Adipocyte (in vitro differentiated cells): Measurements from ENCODE around the gene SRGAP3.
A peak's percentile ranks its signal among the peaks of the same experiment; 100 is the strongest.
"Not testable (repeated sequence)": the region's sequence is repeated elsewhere in the genome, so short reads cannot be mapped to it uniquely, and the experiment has no call there.

ENCODE experiments used
- DNase-seq: peaks from one replicate; pipeline ENCODE4 v3.0.0-alpha.2; 2015; ENCODE audit warnings: low read depth
- H3K27me3 ChIP-seq: replicated peaks from 2 replicates; pipeline ENCODE4 v1.7.0; 2013; ENCODE audit warnings: mild to moderate bottlenecking, low read length, moderate library complexity; ENCODE audit not compliant: control insufficient read depth, insufficient read depth
- H3K36me3 ChIP-seq: 2 replicates; pipeline ENCODE4 v1.7.0; 2013; ENCODE audit warnings: low read length, mild to moderate bottlenecking, moderate library complexity; ENCODE audit not compliant: control insufficient read depth, insufficient read depth, severe bottlenecking
- H3K4me1 ChIP-seq: 2 replicates; pipeline ENCODE4 v1.7.0; 2013; ENCODE audit warnings: mild to moderate bottlenecking, low read length, moderate library complexity; ENCODE audit not compliant: control insufficient read depth, insufficient read depth
- H3K4me3 ChIP-seq: 2 replicates; pipeline ENCODE4 v1.7.0; 2013; ENCODE audit warnings: mild to moderate bottlenecking, low read length, moderate library complexity
- H3K9ac ChIP-seq: 2 replicates; pipeline ENCODE4 v1.7.0; 2013; ENCODE audit warnings: mild to moderate bottlenecking, low read length, moderate library complexity
- H3K9me3 ChIP-seq: 2 replicates; pipeline ENCODE4 v1.7.0; 2013; ENCODE audit warnings: mild to moderate bottlenecking, low read length, moderate library complexity; ENCODE audit not compliant: control insufficient read depth

Gene SRGAP3

GRCh38 chr3:9249273-9250192, at the start of gene SRGAP3:
SRGAP3 (minus strand) TSS chr3:9249646; CDS start chr3:9248951, 695 bp downstream.
- Histone ChIP-seq H3K9ac (peak within 1 kb of the TSS; percentile 73), H3K4me3 (peak within 1 kb of the TSS; percentile 86), H3K9me3 (no peaks in the 10 kb centered on the region), H3K27me3 (no peaks in the 10 kb centered on the region), H3K36me3 (no peaks in the 10 kb centered on the region), H3K4me1 (peaks cover 18% of the 10 kb centered on the region)
- peak; percentile 90 for DNase-seq

DNA sequence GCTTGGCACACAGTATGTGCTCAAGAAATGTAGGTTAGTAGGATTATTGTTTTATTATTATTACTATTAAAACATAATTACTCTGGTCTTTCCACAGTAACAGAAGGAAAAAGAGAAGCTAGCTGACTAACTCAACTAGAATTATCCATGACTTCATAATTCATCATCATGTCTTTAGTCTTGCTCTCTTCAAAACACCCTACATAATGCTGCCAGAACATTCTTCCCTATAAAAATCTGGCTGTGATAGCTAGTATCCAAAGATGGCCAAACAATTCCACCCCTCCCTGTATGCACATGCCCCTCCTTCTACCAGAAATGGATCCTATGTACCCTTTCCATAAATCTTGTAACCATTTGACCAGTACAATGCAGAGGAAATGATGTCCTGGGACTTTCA, 48.8 kb upstream of the SRGAP3 start:
- DNase-seq = no peak
- Histone ChIP-seq H3K4me3 (no peak overlapping the region), H3K36me3 (no peaks in the 10 kb centered on the region), H3K9ac (no peak overlapping the region), H3K9me3 (no peaks in the 10 kb centered on the region), H3K4me1 (peaks cover 12% of the 10 kb centered on the region), H3K27me3 (no peaks in the 10 kb centered on the region)

DNA sequence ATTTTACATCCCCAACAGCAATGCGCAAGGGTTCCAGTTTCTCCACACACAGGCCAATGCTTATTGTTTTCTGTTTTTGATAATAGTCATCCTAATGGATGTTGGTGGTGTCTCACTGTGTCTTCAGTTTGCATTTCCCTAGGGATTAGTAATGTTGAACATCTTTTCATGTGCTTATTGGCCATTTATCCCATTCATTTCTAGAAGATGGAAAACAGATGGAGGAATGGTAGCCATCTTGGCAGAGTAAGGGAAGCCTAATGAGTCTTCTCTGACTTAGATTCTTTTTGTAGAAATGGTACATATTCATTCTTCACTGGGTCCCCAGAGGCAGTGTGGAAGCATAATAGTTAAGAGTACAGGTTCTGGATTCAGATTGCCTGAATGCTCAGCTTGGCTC, 46.8 kb upstream of the SRGAP3 start:
- Histone ChIP-seq H3K9ac (no peak overlapping the region), H3K4me1 (peaks cover 18% of the 10 kb centered on the region), H3K27me3 (no peaks in the 10 kb centered on the region), H3K4me3 (no peak overlapping the region), H3K9me3 (no peaks in the 10 kb centered on the region), H3K36me3 (no peaks in the 10 kb centered on the region)
- DNase-seq = no peak

DNA sequence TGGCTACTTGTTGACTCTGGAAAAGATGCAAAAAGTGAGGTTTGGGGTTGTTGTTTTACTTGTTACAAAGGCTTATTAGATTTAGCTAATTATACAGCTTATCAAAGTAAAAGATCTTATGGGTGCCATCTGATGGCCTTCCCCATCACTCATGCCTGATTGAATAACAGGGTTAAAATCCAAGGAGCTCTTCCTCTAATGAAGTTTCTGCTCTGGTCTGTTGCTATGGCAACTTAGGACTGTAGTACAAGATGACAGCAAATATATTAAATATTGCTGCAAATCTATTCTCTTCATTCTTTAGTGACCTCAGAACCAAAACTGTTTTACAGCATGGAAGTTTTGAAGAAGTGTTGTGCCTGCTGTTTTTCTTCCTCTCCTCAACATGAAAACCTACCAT, 45.6 kb upstream of the SRGAP3 start:
- Histone ChIP-seq H3K9me3 (no peaks in the 10 kb centered on the region), H3K36me3 (no peaks in the 10 kb centered on the region), H3K27me3 (no peaks in the 10 kb centered on the region), H3K4me3 (no peak overlapping the region), H3K4me1 (peaks cover 18% of the 10 kb centered on the region), H3K9ac (no peak overlapping the region)
- DNase-seq = no peak

DNA sequence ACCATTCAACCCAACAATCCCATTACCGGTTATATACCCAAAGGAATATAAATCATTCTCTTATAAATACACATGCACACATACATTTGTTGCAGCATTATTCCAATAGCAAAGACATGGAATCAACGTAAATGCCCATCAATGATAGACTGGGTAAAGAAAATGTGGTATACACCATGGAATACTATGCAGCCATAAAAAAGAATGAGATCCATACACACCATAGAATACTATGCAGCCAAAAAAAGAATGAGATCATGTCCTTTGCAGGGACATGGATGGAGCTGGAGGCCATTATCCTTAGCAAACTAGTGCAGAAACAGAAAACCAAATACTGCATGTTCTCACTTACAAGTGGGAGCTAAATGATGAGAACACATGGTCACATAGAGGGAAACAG, 44.5 kb upstream of the SRGAP3 start:
- not testable (repeated sequence) for H3K4me3 ChIP-seq, DNase-seq, H3K36me3 ChIP-seq, H3K27me3 ChIP-seq, H3K9ac ChIP-seq, H3K9me3 ChIP-seq
- peaks cover 18% of the 10 kb centered on the region for H3K4me1 ChIP-seq

DNA sequence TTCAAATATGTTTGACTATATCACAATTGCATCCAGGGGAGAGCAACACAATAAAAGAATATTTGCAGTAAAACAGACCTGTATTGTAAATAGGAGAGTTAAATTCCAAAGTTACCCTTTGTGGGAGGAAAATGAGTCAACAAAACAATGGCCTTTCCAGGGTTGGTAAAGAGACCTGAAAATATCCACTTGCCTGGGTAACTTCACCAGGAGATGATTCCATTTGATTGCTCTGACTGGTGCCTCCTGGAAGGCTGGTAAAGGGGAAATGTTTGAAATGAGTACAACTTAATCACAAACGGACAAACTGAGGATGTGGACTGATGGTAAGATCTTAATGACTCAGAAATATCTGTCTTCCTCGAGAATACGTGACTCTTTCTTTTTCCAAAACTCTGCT, 43.6 kb upstream of the SRGAP3 start:
- no peaks in the 10 kb centered on the region for H3K36me3 ChIP-seq
- peaks cover 14% of the 10 kb centered on the region for H3K4me1 ChIP-seq
- H3K9me3 ChIP-seq = no peaks in the 10 kb centered on the region
- H3K9ac ChIP-seq = no peak overlapping the region
- no peaks in the 10 kb centered on the region for H3K27me3 ChIP-seq
- no peak for DNase-seq
- no peak overlapping the region for H3K4me3 ChIP-seq

- no peak for DNase-seq
- Histone ChIP-seq H3K4me3 (no peak overlapping the region), H3K27me3 (no peaks in the 10 kb centered on the region), H3K4me1 (peaks cover 11% of the 10 kb centered on the region), H3K9me3 (no peaks in the 10 kb centered on the region), H3K9ac (no peak overlapping the region), H3K36me3 (no peaks in the 10 kb centered on the region)
Observed at GRCh38 chr3:9292516-9292915, 43.1 kb upstream of the SRGAP3 start.

DNA sequence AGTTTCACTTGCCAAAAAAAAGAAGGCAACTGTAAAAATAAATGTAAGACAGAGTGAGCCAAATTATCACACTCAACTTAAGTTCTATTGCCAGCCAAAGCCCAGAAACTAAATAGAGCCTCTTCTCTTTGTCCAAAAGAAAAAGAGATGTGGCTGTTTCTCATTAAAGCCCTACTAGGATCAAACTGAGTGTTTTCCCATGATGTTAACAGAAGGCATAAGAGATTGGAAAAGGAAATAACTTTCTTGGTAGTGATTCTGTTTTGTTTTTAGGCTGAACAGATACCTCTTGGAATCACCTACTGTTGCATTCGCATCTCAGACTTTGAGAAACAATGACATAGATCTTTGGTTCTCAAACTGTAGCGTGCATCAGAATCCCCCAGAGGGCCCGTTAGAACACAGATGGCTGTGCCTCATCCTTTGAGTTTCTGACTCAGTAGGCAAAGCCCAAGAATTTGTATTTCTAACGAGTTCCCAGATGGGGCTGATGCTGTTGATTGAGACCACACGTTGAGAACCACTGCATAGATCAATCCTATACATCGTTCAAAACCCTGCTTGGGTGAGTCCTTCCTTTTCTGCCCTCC, 42.5 kb upstream of the SRGAP3 start:
- H3K4me1 ChIP-seq = peaks cover 11% of the 10 kb centered on the region
- H3K4me3 ChIP-seq = no peak overlapping the region
- H3K27me3 ChIP-seq = no peaks in the 10 kb centered on the region
- H3K9ac ChIP-seq = no peak overlapping the region
- DNase-seq = no peak
- no peaks in the 10 kb centered on the region for H3K9me3 ChIP-seq
- no peaks in the 10 kb centered on the region for H3K36me3 ChIP-seq

DNA sequence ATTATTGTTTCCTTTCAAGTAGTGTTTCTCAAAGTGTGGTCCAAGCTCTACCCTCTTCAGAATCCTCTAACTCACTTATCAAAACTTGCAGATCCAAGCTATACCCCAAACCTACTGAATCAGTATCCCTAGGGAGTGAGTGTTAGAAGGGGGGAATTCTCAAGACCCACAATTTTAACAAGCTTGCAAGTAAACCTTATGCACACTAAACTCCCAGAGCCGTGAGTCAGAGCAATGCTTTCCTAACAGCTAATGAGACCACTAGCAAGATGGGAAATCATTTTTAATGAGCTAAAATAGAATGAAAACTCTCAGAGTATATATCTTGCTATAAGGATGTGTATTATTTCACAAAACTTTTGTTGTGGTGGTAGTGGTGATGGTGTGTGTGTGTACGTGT, 41.1 kb upstream of the SRGAP3 start:
- no peak for DNase-seq
- H3K27me3 ChIP-seq = no peaks in the 10 kb centered on the region
- peaks cover 11% of the 10 kb centered on the region for H3K4me1 ChIP-seq
- H3K36me3 ChIP-seq = no peaks in the 10 kb centered on the region
- H3K9ac ChIP-seq = no peak overlapping the region
- H3K9me3 ChIP-seq = no peaks in the 10 kb centered on the region
- H3K4me3 ChIP-seq = no peak overlapping the region

DNA sequence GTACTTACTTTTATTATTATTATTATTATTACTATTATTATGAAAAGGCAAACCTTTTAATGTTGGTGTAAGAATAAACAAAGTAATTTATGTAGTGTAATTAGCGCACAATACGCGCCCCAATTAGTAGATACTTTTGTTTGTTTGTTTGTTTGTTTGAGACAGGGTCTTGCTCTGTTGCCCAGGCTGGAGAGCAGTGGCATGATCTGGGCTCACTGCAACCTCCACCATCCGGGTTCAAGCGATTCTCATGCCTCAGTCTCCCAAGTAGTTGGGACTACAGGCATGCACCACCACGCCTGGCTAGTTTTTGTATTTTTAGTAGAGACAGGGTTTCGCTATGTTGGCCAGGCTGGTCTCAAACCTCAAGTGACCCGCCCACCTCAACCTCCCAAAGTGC, 32.1 kb upstream of the SRGAP3 start:
- not testable (repeated sequence) for H3K36me3 ChIP-seq, H3K27me3 ChIP-seq, DNase-seq, H3K9me3 ChIP-seq, H3K4me3 ChIP-seq, H3K4me1 ChIP-seq, H3K9ac ChIP-seq

DNA sequence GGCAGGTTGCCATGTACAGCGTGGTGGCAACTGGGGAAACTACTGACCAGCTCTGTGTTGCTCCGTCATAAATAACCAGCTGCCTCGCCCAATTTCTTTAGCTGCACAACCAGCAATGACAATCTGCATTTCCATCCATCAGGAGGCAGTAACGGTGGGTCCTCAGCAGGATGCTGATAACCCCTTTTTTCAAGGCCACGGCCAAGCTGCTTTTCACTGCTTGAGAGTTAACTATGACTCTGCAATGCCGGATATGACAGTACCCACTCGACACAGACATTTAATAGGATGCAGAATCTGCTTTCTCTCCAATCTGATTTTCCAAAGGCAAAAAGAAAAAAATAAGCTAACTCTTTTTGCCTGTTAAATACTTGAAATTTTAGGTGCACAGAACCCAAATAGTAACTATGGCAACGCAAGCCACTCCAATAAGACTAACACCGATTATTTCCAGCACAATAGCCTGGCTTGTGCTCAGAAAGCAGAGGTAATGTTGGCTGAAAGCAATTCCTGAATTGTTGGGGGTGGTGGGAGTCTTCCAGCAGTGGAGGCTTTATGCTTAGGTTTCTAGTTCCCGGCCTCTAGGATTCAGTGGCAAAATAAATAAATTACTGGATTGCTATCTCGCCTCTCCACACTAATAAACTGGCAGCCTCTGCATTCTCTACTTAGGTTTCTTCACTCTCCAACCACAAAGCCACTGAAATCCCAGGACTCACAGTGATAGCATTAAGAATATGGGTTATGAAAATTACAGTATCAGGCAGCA, 31.2 kb upstream of the SRGAP3 start:
- Histone ChIP-seq H3K9ac (no peak overlapping the region), H3K4me3 (no peak overlapping the region), H3K36me3 (no peaks in the 10 kb centered on the region), H3K4me1 (peaks cover 10% of the 10 kb centered on the region), H3K27me3 (no peaks in the 10 kb centered on the region), H3K9me3 (no peaks in the 10 kb centered on the region)
- no peak for DNase-seq
